Nephron progenitor cell (in vitro differentiated cells): Measurements from ENCODE around the gene HNRNPLL.
A peak's percentile ranks its signal among the peaks of the same experiment; 100 is the strongest.
"Not testable (repeated sequence)": the region's sequence is repeated elsewhere in the genome, so short reads cannot be mapped to it uniquely, and the experiment has no call there.

Source experiments
- DNase-seq: peaks from one replicate; pipeline ENCODE4 v3.0.0; 2021
- H3K27ac Mint-ChIP-seq: 2 replicates; pipeline ENCODE4 v1.8.0; 2021; ENCODE audit warnings: mild to moderate bottlenecking, moderate library complexity, mixed read lengths
- H3K27me3 Mint-ChIP-seq: 2 replicates; pipeline ENCODE4 v1.8.0; 2021; ENCODE audit warnings: mild to moderate bottlenecking, low read depth, mixed read lengths; ENCODE audit not compliant: poor library complexity
- H3K36me3 Mint-ChIP-seq: 2 replicates; pipeline ENCODE4 v1.8.0; 2021; ENCODE audit warnings: low read depth, mixed read lengths
- H3K4me1 Mint-ChIP-seq: 2 replicates; pipeline ENCODE4 v1.8.0; 2021; ENCODE audit warnings: mixed read lengths
- H3K4me3 Mint-ChIP-seq: 2 replicates; pipeline ENCODE4 v1.8.0; 2021; ENCODE audit warnings: mild to moderate bottlenecking, moderate library complexity, mixed read lengths
- H3K9me3 Mint-ChIP-seq: 2 replicates; pipeline ENCODE4 v1.8.0; 2021; ENCODE audit warnings: mild to moderate bottlenecking, moderate library complexity, mixed read lengths
- CTCF ChIP-seq: fragments of 200-600 bp; sonication (generic); IDR thresholded peaks from 2 replicates; pipeline ENCODE4 v1.5.0; 2021; ENCODE audit warnings: antibody characterized with exemption

Gene HNRNPLL

DNA sequence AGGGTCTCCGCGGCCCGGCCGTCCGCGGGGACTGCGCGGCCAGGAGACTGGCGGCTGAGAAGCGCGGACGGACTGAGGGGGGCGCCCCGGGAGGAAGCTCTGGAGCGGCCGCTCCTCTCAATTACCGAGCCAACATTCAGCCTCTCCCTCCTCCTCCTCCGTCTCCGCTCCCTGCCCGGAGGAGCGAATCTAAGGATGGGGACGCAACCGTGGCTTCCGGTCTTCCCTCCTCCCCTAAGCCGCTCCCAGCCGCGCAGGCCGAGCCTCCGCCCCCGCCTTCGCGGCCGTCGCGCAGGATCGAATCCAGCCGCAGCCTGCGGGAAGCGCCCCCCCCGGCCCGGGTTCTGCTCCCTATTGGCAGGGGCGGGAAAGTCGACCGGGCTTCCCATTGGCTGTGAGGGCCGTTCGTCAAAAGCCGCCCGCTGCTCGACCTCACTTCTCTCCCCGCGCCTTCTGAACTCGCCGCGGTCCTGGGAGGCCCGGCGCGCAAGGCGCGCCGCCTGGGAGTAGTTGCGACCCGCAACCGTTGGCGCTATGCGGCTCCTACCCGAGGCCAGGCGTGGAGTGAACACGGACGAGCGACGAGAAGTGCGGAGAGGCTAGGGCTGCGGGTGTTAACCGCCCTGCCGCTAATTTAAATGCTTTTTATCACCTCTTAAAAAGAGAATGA is at the start of gene HNRNPLL:
Gene HNRNPLL, minus strand, starts transcription at position 197 of the 670 bp plus-strand sequence. CDS start 302 bp downstream, outside the sequence.
- Mint-ChIP-seq H3K27ac (peak within 1 kb of the TSS; percentile 98), H3K36me3 (no peaks in the 10 kb centered on the region), H3K4me1 (peaks cover 68% of the 10 kb centered on the region), H3K9me3 (no peaks in the 10 kb centered on the region), H3K27me3 (peaks cover 3% of the 10 kb centered on the region), H3K4me3 (peak within 1 kb of the TSS; percentile 98)
- DNase-seq, result peak; percentile 100
- no peak for TF ChIP-seq CTCF

DNA sequence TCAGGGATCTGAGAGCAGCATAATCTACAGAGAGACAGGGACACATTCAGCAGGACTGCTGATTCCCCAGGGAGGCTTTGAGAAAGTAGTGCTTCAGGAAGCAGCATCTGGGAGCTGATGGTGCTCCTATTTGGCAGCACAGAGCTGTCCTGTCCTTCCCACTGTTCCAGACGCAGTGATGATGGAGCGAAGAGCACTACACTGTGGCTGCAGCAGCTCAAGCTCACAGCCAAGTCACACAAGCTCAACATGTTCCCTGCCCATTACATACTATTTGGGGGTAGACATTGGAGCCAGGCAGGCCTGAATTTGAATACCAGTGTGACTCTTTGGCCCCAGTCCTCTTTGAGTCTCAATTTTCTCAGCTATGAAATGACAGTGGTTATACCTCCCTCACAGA is 48.0 kb upstream of the HNRNPLL start:
- Mint-ChIP-seq H3K27me3 (peaks cover 23% of the 10 kb centered on the region), H3K27ac (no peak overlapping the region), H3K9me3 (peaks cover 2% of the 10 kb centered on the region), H3K36me3 (no peaks in the 10 kb centered on the region), H3K4me1 (peaks cover 18% of the 10 kb centered on the region), H3K4me3 (no peak overlapping the region)
- DNase-seq, result no peak
- no peak for TF ChIP-seq CTCF

DNA sequence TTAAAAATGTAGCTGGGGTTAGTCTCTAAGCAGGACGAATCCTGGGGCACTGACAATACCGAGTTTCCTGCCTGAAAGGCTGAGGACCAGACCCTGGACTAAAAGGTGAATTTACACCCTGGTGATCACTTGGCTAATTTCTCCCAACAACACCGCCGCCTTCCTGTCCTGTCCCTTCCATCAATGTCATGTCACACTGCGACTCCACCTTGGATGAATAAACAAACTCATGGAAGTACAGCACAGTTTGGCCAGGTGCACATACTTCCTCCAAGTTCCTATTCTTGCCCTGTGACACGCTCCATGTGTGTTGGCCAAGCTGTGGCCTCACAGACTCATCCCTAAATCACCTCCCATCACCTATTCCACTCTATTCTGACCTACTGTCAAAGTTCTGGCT is 47.3 kb upstream of the HNRNPLL start:
- no peaks in the 10 kb centered on the region for H3K36me3 Mint-ChIP-seq
- H3K9me3 Mint-ChIP-seq, result peaks cover 5% of the 10 kb centered on the region
- H3K27ac Mint-ChIP-seq, result no peak overlapping the region
- H3K4me3 Mint-ChIP-seq, result no peak overlapping the region
- H3K4me1 Mint-ChIP-seq, result peaks cover 18% of the 10 kb centered on the region
- DNase-seq, result no peak
- no peak for TF ChIP-seq CTCF
- H3K27me3 Mint-ChIP-seq, result peaks cover 23% of the 10 kb centered on the region

GRCh38 chr2:38649176-38649728 is 46.5 kb upstream of the HNRNPLL start:
- no peaks in the 10 kb centered on the region for H3K36me3 Mint-ChIP-seq
- no peak overlapping the region for H3K4me3 Mint-ChIP-seq

GRCh38 chr2:38648107-38648761 is 45.5 kb upstream of the HNRNPLL start:
- H3K27ac Mint-ChIP-seq, result no peak overlapping the region
- no peak for TF ChIP-seq CTCF
- peaks cover 23% of the 10 kb centered on the region for H3K27me3 Mint-ChIP-seq
- H3K4me1 Mint-ChIP-seq, result peaks cover 6% of the 10 kb centered on the region
- peaks cover 18% of the 10 kb centered on the region for H3K9me3 Mint-ChIP-seq
- DNase-seq, result no peak
- H3K36me3 Mint-ChIP-seq, result peaks cover 5% of the 10 kb centered on the region
- H3K4me3 Mint-ChIP-seq, result no peak overlapping the region

More at GRCh38 chr2:38649176-38649728, 46.5 kb upstream of the HNRNPLL start:
- Mint-ChIP-seq H3K27me3 (peaks cover 23% of the 10 kb centered on the region), H3K4me1 (peaks cover 11% of the 10 kb centered on the region), H3K27ac (no peak overlapping the region), H3K9me3 (peaks cover 12% of the 10 kb centered on the region)
- no peak for TF ChIP-seq CTCF
- DNase-seq, result no peak

DNA sequence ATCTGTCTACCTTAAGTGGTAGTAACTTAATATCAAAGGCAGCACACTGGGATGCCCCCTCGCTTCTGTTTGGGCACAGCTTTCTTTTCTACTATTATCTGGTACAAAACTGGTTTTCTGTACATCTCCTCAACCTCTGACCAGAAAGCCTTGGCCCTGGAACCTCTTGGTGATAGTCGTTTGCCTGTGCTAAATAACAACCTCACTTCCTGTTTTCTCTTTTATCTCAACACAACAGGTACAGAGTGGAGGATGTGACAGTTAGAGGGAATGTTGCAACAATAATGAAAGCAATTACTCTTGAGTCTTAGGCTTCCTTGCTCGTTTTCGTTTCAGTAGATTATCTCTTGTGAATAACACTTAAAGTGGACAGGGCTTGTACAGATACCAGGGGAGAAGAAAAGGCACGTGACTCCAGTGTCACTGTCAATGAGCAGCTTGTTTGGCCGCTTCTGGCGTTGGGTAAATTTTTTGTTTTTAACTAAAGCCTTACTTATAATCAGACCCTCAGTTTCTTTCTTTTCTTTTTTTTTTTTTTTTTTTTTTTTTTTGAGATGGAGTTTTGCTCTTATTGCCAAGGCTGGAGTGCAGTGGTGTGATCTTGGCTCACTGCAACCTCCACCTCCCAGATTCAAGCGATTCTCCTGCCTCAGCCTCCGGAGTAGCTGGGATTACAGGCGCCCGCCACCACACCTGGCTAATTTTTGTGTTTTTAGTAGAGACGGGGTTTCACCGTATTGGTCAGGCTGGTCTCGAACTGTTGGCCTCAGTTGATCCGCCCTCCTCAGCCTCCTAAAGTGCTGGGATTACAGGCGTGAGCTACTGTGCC is 41.2 kb upstream of the HNRNPLL start:
- DNase-seq, H3K4me1 Mint-ChIP-seq, H3K27me3 Mint-ChIP-seq, H3K4me3 Mint-ChIP-seq, H3K27ac Mint-ChIP-seq: not testable (repeated sequence)
- Mint-ChIP-seq H3K36me3 (peaks cover 10% of the 10 kb centered on the region), H3K9me3 (peaks cover 30% of the 10 kb centered on the region)
